HG03135 (cell line): ENCODE results near the gene THUMPD3.

Source experiments
- ATAC-seq: cut with Tn5 transposase; IDR thresholded peaks from one replicate; pipeline ENCODE4 v1.9.1; 2021; ENCODE audit warnings: mild to moderate bottlenecking, moderate library complexity; ENCODE audit not compliant: unreplicated experiment

Gene THUMPD3

DNA sequence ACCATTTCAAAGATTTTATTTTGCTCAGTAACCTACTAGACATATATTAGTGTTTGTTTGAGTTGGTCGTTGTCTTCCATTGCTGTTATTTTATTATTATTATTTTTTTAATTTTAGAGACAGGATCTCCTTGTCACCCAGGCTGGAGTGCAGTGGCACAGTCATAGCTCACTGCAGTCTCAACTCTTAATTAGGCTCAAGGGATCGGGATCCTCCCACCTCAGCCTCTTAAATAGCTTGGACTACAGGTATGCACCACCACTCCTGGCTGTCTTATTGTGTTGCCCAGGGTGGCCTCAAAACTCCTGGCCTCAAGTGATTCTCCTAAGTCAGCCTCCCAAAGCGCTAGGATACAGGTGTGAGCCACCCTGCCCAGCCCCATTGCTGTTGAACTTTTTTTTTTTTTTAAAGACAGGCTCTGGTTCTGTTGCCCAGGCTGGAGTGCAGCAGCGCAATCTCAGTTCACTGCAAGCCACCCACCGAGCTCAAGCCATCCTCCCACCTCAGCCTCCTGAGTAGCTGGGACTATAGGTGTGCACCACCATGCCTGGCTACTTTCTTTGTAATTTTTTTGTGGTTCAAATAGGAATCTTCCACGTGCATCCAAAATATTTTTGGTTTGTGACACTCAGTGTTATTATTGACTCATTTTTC, 52.8 kb downstream of the THUMPD3 start:
- no peak for ATAC-seq

DNA sequence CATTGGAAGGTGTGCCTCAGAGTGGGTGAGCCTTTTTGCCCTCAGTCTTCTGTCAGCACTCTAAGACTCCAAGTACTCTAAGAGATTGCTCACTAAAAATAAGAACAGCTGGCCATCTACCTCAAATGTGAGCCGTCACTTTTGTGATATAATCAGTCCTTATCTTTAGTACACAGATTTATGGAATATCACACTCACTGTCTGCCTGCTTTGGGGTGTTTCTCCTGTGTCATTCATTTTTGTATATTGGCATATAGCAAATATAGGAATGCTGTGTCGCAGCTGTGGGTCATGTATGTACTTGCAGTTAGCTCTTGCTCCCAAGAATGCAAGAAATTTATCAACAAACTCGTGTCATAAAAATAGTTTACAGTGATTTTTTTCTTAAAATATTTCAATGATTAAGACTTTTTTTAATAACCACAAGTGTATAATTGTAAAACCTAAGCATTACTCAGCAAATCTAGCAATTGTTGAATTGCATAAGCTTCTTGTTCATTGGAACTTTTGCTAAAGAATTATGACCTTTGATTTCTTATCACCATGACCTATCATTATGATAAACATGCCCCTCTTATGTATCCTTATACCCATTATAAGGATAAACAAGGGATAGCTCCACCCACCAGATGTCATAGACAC, 53.4 kb downstream of the THUMPD3 start:
- ATAC-seq, result no peak

GRCh38 chr3:9420850-9421549, 58.1 kb downstream of the THUMPD3 start:
- ATAC-seq, result no peak

DNA sequence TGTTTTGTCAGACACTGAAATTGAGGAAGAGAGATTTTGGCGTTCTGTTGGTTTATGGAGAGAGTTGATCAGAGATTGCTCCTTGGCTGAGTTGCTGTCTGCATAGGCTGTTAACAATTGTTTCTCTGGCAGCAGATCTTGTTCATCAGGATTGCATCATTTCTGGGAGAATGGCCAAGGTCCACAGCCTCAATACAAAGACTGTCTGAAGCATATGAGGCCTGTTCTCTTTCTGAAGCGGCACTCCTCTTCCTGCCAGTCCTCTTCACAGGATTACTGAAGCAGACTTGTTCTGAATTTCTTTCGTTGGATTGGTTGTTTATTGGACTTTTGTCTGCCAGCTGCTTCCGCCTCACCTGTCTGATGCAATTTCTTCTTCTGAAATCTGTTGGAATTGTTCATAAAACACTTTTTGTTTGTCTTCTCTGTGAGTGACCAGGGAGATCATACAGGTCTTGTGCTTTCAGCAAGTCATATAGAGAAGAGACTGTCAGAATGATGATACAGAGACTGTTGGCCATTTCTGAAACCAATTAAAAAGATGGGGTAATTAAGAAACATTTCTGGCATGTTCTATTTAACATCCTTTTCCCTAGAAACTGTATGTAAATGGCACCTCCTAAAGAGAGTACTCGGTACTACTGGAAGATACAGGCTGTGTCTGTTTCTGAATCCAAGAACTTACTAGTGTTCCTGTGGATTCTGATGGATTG, 60.0 kb downstream of the THUMPD3 start:
- no peak for ATAC-seq

DNA sequence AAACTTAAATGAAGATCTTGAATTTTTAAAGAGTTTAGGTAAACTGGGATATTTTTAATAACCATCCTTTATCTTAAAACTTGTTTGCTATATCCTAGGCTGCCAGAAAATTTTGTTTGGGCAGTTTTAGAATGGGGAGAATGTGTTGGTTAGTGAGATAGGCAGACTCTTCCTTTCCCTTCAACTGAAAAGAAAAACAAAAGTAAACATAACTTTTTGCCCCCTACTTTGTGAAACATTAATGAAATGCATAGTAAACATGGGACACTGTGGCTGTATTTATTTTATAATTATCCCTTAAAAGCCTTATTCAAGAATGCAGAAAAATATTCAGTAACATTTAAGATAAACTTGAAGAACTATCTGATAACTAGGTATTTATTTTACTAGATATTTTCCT, 65.6 kb downstream of the THUMPD3 start:
- no peak for ATAC-seq

GRCh38 chr3:9430733-9431132, 67.9 kb downstream of the THUMPD3 start:
- ATAC-seq, result no peak

- ATAC-seq, result no peak
These were observed 71.0 kb downstream of the THUMPD3 start for GRCh38 chr3:9433627-9434521.

DNA sequence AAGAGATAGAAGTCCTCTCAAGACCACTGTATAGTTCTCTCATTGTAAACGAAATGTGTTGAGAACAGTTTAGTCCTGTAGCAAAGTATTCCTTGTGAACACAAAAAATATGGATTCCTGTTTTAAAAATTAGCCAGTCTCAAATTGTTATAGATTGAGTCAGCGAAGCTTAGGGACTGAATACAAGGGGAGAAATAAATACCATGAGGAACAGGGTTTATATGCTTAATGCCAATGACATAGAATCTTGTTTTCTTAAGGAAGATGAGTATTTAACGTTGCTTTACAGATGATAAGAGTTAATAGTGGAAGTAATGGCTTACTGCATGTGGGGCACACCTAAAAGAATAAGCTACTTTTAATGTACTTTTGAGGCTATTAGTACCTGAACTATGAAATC, 72.5 kb downstream of the THUMPD3 start:
- ATAC-seq, result no peak
